Lung (tissue), 12 donors: ENCODE results near the gene ETFDH. TPM values are rescaled to one million over a fixed set of nuclear protein-coding genes. Genes with fewer than 3 reads are reported as not detected.

Experiments
- ATAC-seq: fragments of 200-7000 bp; cut with Tn5 transposase; one replicate; pipeline ENCODE4 v1.9.1; 2020; ENCODE audit warnings: moderate number of reproducible peaks; ENCODE audit not compliant: insufficient read depth, low FRiP score
- DNase-seq, 3 donors: peaks; one replicate each; pipeline ENCODE4 v3.0.0-alpha.2; 2013 to 2017
- H3K27ac ChIP-seq, 2 donors: one replicate each; pipeline ENCODE4 v1.5.1; 2013; ENCODE audit warnings: mild to moderate bottlenecking in 2 of 2, moderate library complexity in 2 of 2, control low read depth in 1 of 2, inconsistent platforms in 1 of 2, low read depth in 1 of 2, low read length in 1 of 2
- H3K27me3 ChIP-seq, 3 donors: one replicate each; pipeline ENCODE4 v1.5.1; 2013; ENCODE audit warnings: low read length in 2 of 3; ENCODE audit not compliant: control insufficient read depth in 3 of 3, insufficient read depth in 3 of 3
- H3K36me3 ChIP-seq, 4 donors: one replicate each; pipeline ENCODE4 v1.5.1; 2013; ENCODE audit warnings: low read length in 4 of 4, mild to moderate bottlenecking in 1 of 4, moderate library complexity in 1 of 4; ENCODE audit not compliant: control insufficient read depth in 4 of 4, insufficient read depth in 4 of 4
- H3K4me1 ChIP-seq, 5 donors: one replicate each; pipeline ENCODE4 v1.5.1; 2013; ENCODE audit warnings: low read length in 5 of 5, mild to moderate bottlenecking in 2 of 5, moderate library complexity in 1 of 5; ENCODE audit not compliant: control insufficient read depth in 5 of 5, insufficient read depth in 5 of 5
- H3K4me3 ChIP-seq: one replicate; pipeline ENCODE4 v1.5.1; 2013; ENCODE audit warnings: mild to moderate bottlenecking, control low read depth, moderate library complexity
- H3K9ac ChIP-seq, 2 donors: one replicate each; pipeline ENCODE4 v1.5.1; 2013; ENCODE audit warnings: low read length in 2 of 2, control low read depth in 1 of 2; ENCODE audit not compliant: insufficient read depth in 1 of 2
- H3K9me3 ChIP-seq, 4 donors: one replicate each; pipeline ENCODE4 v1.5.1; 2013; ENCODE audit warnings: low read length in 3 of 4, mild to moderate bottlenecking in 1 of 4, moderate library complexity in 1 of 4; ENCODE audit not compliant: control insufficient read depth in 4 of 4, insufficient read depth in 3 of 4
- CTCF ChIP-seq: IDR thresholded peaks from 2 replicates; pipeline ENCODE4 v1.5.1; 2012; ENCODE audit warnings: mild to moderate bottlenecking; ENCODE audit errors: control extremely low read depth, extremely low read depth
- WGBS, 2 donors: extraction: QIAGEN DNeasy Blood & Tissue Kit; methylation state at CpG; one replicate each; pipeline ENCODE4 v1.1.7; 2013; 5-methylcytosine and 5-hydroxymethylcytosine counted together
- polyA plus RNA-seq, 2 donors: library from polyadenylated mRNA; stranded (reverse); fragments of 200-250 nt; gene quantifications; one replicate each; pipeline ENCODE4 v1.2.1, GENCODE V29; 2013
- total RNA-seq, 2 donors: library from RNA; depleted of rRNA in 1 of 2; stranded (reverse); fragments of >200 nt in 1 of 2; gene quantifications; one replicate each; pipeline ENCODE4 v1.2.1, GENCODE V29; 2014 to 2021
- donor health status: control.
- donor health status: control.
- donor health status: Bipolar disorder and iron deficiency.
- donor health status: healthy.
- donor health status: DM: yes; HTN: yes; CAD: no.

ETFDH gene
- total and polyA plus RNA-seq, 4 donors: 13.6 to 43.8 (median 16.4) TPM

GRCh38 chr4:158669310-158669709 is 2.8 kb upstream of the ETFDH start:
- Histone ChIP-seq H3K9ac (no peak overlapping the region), H3K4me1 (peaks cover 0 to 18% (median 0%) of the 10 kb centered on the region in 5 donors), H3K4me3 (no peak overlapping the region), H3K27me3 (no peaks in the 10 kb centered on the region), H3K36me3 (peaks cover 0 to 3% (median 1%) of the 10 kb centered on the region in 4 donors), H3K9me3 (no peaks in the 10 kb centered on the region), H3K27ac (no peak overlapping the region)
- TF ChIP-seq CTCF: no peak
- ATAC-seq (no peak), DNase-seq (no peak)
- WGBS, 2 donors: 85 to 91% methylated on average over 7 of the region's 7 CpGs

GRCh38 chr4:158670975-158671664 is 976 bp upstream of the ETFDH start:
- TF ChIP-seq CTCF: no peak
- ATAC-seq (peak; percentile 7), DNase-seq (peak; percentile 88 to 95 (median 94))
- Histone ChIP-seq H3K27ac (peak overlapping the region; percentile 88 to 95), H3K4me1 (peaks cover 0 to 18% (median 0%) of the 10 kb centered on the region in 5 donors), H3K36me3 (peaks cover 0 to 3% (median 1%) of the 10 kb centered on the region in 4 donors), H3K27me3 (no peaks in the 10 kb centered on the region), H3K9ac (peak overlapping the region; percentile 42 to 89), H3K4me3 (peak overlapping the region; percentile 74), H3K9me3 (no peaks in the 10 kb centered on the region)
- WGBS, 2 donors: 0% methylated on average over 35 of the region's 35 CpGs

- ATAC-seq: no peak
Measured at GRCh38 chr4:158671665-158671914, 506 bp upstream of the ETFDH start, which contains the start of gene C4orf46. TSS of gene C4orf46 (minus strand) at chr4:158671887. CDS start at chr4:158671801, 86 bp downstream.

More at GRCh38 chr4:158671665-158671914, 506 bp upstream of the ETFDH start, which contains the start of gene C4orf46:
- peak within 1 kb of the TSS; percentile 95 to 98 for H3K9ac ChIP-seq
- no peaks in the 10 kb centered on the region for H3K9me3 ChIP-seq
- no peak for DNase-seq
- H3K4me3 ChIP-seq: peak within 1 kb of the TSS; percentile 74
- no peaks in the 10 kb centered on the region for H3K27me3 ChIP-seq
- peak within 1 kb of the TSS; percentile 95 to 97 for H3K27ac ChIP-seq
- 0% methylated on average over 19 to 20 of the region's 20 CpGs for WGBS, 2 donors
- peaks cover 0 to 3% (median 1%) of the 10 kb centered on the region in 4 donors for H3K36me3 ChIP-seq
- TF ChIP-seq CTCF: no peak
- peaks cover 0 to 18% (median 0%) of the 10 kb centered on the region in 5 donors for H3K4me1 ChIP-seq
